IPS-18c (cell line): ENCODE results near the gene FILIP1L.

Experiments
- H3K4me3 ChIP-seq: 2 replicates; pipeline ENCODE4 v1.7.0; 2013; ENCODE audit warnings: low read depth, mild to moderate bottlenecking, low read length, moderate library complexity; ENCODE audit not compliant: insufficient read depth
- H3K9me3 ChIP-seq: one replicate; pipeline ENCODE4 v1.6.1; 2013; ENCODE audit warnings: mild to moderate bottlenecking, low read length, moderate library complexity; ENCODE audit not compliant: control insufficient read depth, insufficient read depth

The FILIP1L gene

DNA sequence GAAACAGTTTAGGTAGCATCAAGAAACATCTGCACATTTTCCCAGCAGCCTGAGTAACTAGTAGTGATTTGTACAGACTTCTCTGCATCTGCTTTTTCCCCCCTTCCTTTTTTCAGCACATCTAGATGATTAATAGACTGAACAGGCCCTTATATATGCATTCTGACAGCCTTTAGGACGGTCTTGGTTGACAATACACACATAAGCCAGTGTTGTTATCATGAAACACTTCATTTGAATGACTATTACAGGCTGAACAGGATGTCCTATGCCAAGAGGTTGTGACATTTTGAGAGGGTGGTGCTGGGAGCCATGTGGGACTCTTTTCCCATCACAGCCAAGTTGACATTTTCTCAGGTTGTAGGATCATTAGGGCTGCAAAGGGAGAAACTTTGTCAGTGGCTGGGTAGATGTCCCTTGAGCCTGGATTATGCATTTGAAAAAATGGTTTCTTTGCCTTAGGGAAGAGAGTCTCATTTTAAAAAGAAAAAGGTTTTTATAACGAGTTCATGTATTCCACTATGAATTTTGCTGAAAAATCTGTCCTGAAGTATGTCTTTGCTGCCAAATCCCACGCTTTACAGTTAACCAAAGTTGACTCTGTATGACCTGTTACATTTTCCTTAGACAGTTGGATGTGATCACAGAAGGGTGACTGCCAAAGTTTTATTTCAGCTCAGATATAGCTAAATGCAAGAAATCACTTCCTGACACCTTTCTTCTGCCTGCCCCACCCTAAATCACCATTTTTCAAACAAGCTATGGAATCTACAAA is 73.7 kb downstream of the FILIP1L start:
- Histone ChIP-seq H3K9me3 (no peaks in the 10 kb centered on the region), H3K4me3 (no peak overlapping the region)

DNA sequence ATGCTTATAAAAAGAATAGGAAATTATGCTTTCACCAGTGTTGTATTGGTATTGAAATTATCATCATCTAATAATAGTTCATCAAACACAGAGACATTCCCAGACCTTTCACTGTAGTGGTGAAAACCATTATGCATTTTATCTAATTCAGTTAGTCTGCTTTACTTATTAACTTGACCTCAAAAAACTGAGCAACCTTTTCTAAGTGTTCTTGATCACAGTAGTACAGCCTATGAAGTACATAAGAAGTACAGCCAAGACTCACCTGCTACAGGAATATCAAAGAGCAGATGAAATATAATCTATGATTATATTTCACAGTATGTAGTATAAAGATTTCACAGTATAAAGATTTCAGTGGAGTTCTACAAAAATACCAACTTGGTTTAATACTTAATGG is 75.2 kb downstream of the FILIP1L start:
- Histone ChIP-seq H3K9me3 (no peaks in the 10 kb centered on the region), H3K4me3 (no peak overlapping the region)

DNA sequence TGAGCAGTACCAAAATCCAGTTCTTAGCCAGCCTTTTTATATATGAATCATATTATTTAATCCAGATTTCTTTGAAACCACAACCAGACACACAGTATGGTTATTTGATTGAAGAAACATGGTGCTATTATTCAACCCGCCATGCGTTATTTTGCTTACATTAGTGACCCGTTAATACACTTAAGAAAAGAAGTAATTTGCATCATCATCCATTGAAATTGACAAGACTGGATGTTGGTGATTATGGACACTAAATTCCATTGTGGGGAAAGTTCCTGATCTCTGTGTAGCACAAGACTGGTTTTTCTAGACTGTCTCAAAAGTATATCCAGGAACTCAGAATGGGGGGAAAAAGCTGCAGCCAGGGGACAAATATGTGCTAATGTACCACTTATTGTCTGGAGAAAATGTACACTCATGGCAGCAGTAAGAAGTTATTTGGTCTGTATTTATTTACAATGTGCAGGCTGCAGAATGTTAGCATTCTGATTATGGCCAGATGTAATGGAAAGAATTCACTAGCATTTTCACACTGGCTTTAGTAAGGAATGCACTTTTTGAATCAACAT is 80.3 kb downstream of the FILIP1L start:
- H3K9me3 ChIP-seq = no peaks in the 10 kb centered on the region
- no peak overlapping the region for H3K4me3 ChIP-seq

DNA sequence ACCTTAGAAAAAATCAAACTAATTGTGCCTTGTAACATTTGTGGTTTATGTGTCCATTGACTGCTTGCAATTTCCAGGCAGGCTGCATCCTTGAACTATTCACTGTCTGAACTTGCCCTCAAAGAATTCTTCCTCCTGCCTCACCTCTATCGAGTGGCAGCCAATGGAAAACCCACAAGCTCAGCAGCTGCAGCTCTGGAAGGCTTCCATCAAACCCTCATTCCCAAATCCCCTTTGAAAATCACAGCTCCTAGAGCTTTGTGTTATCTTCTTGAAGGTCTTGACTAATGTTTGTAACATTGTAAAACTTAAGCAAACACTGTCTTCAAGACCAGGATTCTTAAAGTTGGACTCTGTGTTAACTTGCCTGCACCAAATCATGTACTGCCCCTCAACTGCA is 81.1 kb downstream of the FILIP1L start:
- H3K9me3 ChIP-seq = no peaks in the 10 kb centered on the region
- no peak overlapping the region for H3K4me3 ChIP-seq

DNA sequence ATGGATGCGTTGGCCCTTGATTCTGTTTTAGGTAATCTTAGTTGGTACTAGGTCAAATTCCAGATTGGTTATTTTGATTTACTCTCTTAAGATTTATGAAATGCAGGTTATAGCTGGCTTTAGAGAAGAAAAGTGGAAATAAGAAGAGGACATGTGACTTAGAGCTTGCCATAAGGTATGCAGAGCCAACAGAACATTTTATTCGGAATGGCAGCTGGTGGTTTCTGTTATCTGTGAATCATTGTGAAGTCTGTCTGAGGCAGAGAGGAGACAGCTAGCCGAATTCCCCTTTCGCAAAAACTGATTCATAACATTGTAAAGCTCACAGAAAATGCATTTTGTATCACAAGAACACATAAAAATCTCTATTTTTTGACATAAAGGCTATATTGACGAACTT is 82.1 kb downstream of the FILIP1L start:
- Histone ChIP-seq H3K4me3 (no peak overlapping the region), H3K9me3 (no peaks in the 10 kb centered on the region)

DNA sequence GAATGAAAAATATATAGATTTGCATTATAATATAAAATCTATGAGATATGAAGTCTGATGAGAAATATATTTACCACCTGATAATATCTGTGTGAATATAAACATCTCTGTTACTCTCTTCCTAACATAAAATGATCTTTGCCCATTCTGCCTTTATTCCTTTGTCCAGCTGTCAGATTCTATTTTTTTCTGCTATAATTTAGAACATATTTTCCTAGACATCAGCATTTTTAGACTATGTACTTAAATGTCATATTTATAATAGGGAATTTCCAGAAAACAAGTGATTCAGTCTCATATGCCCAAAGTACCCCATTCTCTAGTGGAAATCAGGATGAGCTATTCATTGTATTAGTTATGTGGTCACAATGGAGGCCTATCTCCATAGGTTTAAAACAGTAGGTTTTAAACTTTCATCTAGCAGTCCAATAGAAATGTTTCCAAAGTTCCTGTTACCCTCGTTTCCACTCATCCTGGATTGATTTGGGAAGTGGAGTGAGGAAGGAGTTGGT is 83.3 kb downstream of the FILIP1L start:
- no peak overlapping the region for H3K4me3 ChIP-seq
- no peaks in the 10 kb centered on the region for H3K9me3 ChIP-seq

DNA sequence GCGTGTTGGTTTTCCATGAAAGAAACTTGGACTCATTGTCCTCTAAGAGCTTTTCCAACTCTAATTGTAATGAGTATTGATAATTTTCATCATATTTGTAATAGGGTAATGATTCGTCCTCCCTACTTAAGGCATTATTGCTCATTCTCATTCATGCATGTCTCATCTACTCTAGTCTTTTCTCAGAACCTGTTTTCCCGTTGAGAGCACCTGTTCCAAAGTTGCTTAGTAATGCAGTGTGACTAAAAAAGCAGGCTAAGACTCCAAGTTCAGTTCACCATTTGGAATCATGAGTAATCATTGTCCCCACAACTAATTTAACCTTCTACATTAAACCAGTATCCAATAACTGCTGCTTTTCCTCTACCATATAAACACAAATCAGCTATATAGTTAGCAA is 84.0 kb downstream of the FILIP1L start:
- H3K4me3 ChIP-seq = no peak overlapping the region
- H3K9me3 ChIP-seq = no peaks in the 10 kb centered on the region

DNA sequence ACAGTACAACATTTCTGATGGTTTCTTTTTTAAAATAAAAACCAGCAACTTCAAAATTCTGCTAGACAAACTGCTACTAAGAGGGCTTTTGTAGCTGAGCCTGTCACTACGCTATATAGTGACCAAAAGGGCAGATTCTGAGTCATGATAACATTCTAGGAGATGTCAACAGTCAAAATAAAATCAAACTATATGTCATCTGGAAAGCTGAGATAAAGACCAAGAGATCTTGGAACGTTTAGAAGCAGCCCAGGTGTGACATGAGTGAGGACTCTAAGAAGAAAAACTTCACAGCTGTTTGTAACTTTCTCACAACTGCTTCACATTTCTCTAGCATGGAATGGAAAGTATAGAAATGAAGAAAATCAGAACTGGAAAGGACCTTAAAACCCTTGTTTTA is 84.6 kb downstream of the FILIP1L start:
- no peaks in the 10 kb centered on the region for H3K9me3 ChIP-seq

DNA sequence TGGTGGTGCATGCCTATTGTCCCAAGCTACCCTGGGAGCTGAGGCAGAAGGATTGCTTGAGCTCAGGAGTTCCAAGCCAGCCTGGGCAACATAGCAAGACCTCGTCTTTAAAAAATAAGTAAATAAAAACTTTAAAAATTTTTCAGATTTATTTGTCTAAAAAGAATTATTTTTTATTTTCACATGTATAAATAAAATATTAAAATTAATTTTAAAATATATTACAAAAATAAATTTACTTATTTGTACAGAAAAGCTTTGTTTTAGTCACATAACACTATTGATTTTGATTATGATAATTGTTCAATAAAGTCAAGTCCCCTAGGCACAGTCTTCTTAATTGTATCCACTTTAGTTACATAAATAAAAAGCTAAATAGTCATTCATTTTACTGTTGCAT is 85.2 kb downstream of the FILIP1L start:
- no peaks in the 10 kb centered on the region for H3K9me3 ChIP-seq
- H3K4me3 ChIP-seq = no peak overlapping the region

More for the DNA sequence above, 84.6 kb downstream of the FILIP1L start:
- H3K4me3 ChIP-seq = no peak overlapping the region

DNA sequence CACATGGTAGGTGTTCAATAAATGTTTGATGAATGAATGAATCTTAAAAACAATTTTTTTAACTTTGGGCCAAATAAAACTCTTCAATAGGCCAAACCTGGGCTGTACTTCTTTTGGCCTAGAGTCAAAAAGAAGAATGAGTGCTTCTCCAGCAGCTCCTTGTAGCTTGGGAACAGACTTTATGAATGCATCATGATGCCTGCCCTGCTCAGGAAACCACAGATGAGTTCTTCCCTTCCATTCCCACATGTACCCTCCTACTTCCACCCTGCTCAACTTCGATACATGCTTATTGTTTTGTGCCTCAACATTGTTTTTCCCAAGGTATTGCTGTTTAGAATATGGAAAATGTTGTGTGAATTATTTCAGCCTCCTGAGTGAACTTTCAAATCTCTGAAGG is 87.0 kb downstream of the FILIP1L start:
- no peak overlapping the region for H3K4me3 ChIP-seq
- H3K9me3 ChIP-seq = no peaks in the 10 kb centered on the region

DNA sequence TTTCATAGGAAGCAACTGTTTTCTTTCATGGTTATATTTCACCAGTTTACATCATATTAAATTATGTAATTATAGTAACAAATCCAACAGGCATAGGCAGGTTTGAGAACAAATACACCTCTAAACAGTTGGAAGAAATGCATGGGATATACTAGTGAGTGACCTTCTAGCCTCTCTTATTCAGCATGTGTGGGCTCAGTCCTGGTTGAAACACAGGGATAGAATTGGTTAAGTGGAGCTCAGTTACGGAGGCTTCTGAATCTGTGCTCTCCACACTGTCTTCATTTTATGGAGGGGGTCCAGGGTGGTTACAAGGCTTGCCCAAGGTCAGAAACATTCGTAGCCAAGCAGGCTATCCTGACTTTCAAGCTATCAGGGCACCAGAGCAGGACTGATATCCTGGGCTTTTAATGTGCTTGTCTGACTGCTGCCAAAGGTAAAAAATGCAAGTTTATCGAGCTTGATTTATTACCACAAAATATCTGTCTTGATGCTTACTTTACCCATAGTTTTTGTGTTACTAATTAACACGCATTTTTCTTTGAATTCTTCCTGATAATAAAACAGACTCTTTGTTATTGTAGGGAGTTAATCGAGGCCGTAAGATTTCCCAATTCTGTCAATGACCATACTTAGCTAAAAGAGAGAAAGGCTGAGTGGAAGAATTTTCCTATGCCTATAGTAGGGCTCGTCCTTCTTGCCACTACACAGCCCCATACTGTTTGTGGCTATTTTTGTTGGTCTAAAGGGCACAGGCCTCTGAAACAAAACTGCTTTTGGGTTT is 89.6 kb downstream of the FILIP1L start:
- no peaks in the 10 kb centered on the region for H3K9me3 ChIP-seq
- no peak overlapping the region for H3K4me3 ChIP-seq

DNA sequence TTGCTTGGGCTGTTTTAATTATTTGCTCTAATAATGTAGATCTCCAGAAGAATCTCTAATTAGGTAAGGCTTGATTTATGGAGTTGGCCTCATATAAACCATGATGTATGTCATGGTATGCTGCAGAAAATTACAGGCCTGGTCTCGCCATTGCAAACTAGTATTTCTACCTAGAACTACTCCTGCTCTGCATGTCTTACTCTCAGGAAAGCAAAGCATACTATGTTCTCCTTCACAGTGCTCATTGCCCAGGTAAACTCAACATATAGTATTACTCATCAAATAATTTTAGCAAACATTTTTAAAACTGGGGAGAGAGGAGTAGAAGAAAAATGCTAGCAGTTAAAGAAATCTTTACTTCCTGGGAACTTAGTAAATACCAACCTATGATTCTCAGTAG is 90.7 kb downstream of the FILIP1L start:
- Histone ChIP-seq H3K9me3 (no peaks in the 10 kb centered on the region), H3K4me3 (no peak overlapping the region)

DNA sequence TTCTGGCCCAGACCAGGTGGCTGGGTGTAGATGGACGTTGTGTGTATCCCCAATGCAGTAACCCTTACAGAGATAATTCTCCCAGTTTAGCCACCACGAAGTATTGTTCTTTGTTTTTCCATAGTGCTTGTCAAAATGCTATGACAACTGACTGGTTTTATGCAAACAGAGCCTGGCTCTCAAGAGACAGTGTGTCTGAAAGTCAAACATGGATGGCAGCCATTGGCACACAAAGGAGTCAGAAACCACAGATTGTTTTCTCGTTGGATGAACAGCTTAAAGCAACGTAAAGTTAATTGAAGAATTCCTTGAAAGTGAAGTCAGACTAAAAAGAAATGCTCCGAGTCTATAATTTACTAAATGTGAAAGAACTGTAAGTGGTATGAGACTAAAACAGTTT is 91.2 kb downstream of the FILIP1L start:
- H3K9me3 ChIP-seq = no peaks in the 10 kb centered on the region

DNA sequence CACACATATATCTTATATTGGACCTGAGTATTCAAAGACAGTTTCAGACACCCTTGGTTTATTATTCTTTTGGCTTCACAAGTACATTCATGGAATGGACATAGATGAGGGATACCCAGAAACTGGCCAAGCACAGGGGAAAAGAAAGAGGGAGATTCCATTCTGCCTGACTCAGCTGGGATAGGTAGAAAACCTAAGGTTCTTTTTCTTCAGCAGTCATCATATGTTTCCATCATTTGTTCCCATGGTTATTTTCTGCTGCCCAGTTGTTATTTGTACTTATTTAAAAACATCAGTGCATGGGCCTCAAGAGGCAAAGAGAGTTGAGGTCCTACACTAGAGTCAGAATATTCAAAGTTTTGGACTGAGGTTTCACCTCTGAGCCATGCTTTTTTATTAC is 91.8 kb downstream of the FILIP1L start:
- Histone ChIP-seq H3K9me3 (no peaks in the 10 kb centered on the region), H3K4me3 (no peak overlapping the region)

More for the DNA sequence above, 91.2 kb downstream of the FILIP1L start:
- H3K4me3 ChIP-seq = no peak overlapping the region

DNA sequence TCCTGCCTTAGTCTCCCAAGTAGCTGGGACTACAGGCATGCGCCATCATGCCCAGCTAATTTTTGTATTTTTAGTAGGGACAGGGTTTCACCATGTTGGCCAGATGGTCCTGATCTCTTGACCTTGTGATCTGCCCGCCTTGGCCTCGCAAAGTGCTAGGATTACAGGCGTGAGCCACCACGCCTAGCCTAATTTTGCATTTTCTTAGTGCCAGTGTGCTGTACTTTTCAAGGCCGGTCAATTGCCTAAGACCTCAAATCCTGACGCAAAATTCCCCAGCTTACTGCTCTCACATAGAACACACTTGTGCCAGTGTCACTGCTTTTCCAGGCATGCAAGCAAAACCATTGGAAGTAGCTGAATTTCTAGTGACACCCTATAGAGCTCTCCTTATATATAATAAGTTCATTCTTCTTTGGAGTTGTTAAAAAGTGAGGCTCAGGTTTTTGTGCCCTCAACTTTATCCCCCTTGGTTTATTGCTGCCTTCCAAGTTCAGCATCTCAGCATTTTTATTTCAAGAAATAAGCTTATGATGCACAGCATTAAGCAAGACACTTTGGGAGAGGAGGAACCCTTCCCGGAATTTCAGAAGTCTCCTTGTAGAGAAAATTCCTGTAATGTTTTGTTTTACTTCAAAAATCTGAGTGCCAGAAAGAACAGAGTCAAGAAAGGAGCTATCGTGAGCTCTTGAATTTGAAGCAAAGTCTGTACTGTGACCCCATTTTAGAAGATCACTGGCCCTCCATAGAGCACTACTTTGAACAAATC is 93.2 kb downstream of the FILIP1L start:
- H3K4me3 ChIP-seq = no peak overlapping the region
- H3K9me3 ChIP-seq = no peaks in the 10 kb centered on the region

DNA sequence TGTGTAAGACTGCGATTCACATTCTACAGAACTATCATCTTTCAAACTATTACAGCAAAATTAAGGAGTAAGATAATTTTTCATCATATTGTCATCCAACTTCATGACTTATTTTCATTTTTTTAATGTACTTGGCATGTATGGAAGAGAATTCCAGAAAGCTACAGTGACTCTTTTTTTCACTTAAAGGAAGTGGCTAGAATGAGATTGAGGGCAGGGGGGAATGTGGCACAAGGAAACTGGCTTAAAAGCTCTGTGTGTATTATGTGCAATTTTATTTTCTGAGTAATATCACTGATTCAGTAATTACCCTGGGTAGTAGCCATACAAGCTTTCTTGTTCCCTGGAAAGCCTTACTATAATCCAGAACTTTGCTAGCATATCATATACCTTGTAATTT is 94.6 kb downstream of the FILIP1L start:
- Histone ChIP-seq H3K9me3 (no peaks in the 10 kb centered on the region), H3K4me3 (no peak overlapping the region)

DNA sequence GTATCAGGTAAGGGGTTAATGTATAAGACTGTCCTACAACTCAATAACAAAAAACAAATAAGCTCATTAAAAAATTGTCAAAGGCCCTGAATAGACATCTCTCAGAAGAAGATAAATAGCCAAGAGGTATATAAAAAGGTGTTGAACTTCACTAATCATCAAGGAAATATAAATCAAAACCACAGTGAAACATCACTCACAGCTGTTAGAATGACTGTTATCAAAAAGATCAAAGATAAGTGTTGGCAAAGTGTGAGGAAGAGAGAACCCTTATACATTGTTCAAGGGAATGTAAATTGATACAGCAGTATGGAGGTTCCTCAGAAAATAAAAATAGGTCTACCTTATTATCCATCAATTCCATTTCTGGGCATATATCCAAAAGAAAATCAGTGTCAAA is 95.5 kb downstream of the FILIP1L start:
- Histone ChIP-seq H3K9me3 (no peaks in the 10 kb centered on the region), H3K4me3 (no peak overlapping the region)
